Measurements from ENCODE around the gene ZNF683.
A peak's percentile ranks its signal among the peaks of the same experiment; 100 is the strongest.

ZNF683 gene

DNA sequence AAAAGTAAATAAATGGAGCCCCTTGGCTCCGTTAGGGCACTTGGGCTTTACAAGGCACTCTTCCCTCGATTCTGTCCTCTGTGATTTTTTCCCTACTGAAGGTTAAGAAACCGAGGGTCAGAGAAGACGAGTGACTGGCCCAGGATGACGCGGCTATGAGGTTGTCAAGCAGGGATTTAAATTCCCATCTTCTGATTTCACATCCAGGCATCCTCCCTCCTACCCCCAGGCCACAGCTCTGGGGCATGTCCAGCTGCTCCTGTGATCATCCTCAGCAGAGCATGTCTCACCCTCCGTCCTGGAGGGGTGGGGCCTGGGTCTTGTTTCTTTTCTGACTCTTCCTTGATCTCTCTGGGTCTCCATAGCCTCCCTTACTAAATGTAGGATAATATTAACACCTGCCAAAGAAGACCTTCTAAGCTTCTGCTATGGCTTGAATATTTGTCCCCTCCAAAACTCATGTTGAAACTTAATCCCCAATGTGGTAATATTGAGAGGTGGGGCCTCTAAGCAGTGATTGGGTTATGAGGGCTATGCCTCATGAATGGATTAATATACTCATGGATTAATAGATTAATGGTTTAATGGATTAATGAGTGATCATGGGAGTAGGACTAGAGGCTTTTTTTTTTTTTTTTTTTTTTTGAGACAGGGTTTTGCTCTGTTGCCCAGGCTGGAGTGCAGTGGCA lies 23.2 kb downstream of the ZNF683 start:
- peaks cover 10% of the 10 kb centered on the region for H3K4me1 ChIP-seq (ENCODE audit: control insufficient read depth, insufficient read depth, low read length)

DNA sequence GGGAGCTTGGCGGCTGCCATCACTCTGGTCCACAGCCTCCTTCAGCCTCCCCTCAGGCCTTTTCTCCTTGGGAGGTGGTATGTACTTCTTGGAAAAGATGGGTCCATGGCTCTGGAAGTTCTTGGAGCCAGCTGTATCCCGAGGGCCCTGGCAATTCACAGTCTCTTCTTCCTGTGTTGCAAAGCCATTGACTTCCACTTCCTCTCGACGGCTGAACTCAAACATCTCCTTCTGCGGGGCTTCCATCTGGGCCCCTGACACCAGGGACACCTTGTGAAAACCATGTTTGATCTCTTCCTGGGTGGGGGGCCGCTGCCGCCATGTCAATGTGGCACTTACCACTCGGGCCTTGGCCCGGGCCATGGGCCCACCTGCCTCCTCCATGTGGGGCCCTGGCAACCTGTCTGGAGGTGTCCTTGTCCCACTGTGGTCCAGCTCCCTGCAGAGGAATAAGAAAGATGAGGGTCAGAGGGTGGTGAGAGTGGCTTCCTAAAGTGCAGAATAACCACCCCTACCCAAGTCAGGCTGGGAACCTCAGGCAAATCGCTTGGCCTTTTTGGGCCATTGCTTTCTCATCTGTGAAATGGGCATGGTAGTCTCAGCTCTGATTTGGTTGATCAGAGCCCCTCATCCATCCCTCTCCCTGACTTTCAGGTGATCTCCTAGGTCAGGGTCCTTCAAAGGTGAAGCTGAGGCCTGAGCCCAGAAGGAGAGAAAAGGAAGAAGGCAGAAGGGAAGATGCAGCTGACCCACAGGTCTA lies 26.1 kb downstream of the ZNF683 start:
- Histone ChIP-seq H3K4me3 (ENCODE audit: low read depth, low read length) (no peak overlapping the region), H3K4me1 (ENCODE audit: control insufficient read depth, insufficient read depth, low read length) (peaks cover 10% of the 10 kb centered on the region), H3K27me3 (ENCODE audit: control insufficient read depth, insufficient read depth, low read length) (no peaks in the 10 kb centered on the region), H3K27ac (ENCODE audit: low read depth, low read length) (no peak overlapping the region), H3K36me3 (ENCODE audit: control insufficient read depth, insufficient read depth, low read length) (no peaks in the 10 kb centered on the region), H3K9me3 (ENCODE audit: control insufficient read depth, insufficient read depth, low read length) (no peaks in the 10 kb centered on the region), H3K9ac (ENCODE audit: low read depth, low read length) (no peak overlapping the region)

More for the DNA sequence above, 23.2 kb downstream of the ZNF683 start:
- H3K9me3 ChIP-seq (ENCODE audit: control insufficient read depth, insufficient read depth, low read length): no peaks in the 10 kb centered on the region
- no peak overlapping the region for H3K4me3 ChIP-seq (ENCODE audit: low read depth, low read length)
- no peaks in the 10 kb centered on the region for H3K36me3 ChIP-seq (ENCODE audit: control insufficient read depth, insufficient read depth, low read length)
- no peak overlapping the region for H3K9ac ChIP-seq (ENCODE audit: low read depth, low read length)
- no peak overlapping the region for H3K27ac ChIP-seq (ENCODE audit: low read depth, low read length)
- no peaks in the 10 kb centered on the region for H3K27me3 ChIP-seq (ENCODE audit: control insufficient read depth, insufficient read depth, low read length)

DNA sequence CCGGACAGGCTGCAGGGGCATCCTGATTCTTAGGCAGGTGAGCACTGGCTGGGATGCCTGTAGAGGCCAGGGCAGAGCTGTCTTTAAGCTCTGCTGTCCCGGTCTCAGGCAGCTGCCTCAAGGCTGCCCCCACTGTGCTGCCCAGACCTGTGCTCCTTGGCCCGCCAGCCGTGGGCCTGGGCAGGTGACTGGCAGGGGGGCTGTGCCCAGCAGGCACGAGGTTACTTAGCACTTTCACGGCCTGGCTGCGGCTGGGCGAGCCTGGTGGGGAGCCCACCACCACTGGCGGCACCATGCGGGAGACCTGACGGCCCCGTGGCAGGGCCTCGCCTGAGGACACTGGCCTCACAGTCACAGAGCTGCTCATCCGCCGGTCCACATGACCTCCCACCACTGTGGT lies 26.8 kb downstream of the ZNF683 start:
- peaks cover 4% of the 10 kb centered on the region; the same call in 1 of the 2 replicates for H3K4me1 ChIP-seq (ENCODE audit: control insufficient read depth, insufficient read depth, low read length)
- H3K9ac ChIP-seq (ENCODE audit: low read depth, low read length): no peak overlapping the region
- H3K9me3 ChIP-seq (ENCODE audit: control insufficient read depth, insufficient read depth, low read length): no peaks in the 10 kb centered on the region
- no peak overlapping the region for H3K27ac ChIP-seq (ENCODE audit: low read depth, low read length)
- no peaks in the 10 kb centered on the region for H3K27me3 ChIP-seq (ENCODE audit: control insufficient read depth, insufficient read depth, low read length)
- H3K4me3 ChIP-seq (ENCODE audit: low read depth, low read length): no peak overlapping the region
- H3K36me3 ChIP-seq (ENCODE audit: control insufficient read depth, insufficient read depth, low read length): no peaks in the 10 kb centered on the region

DNA sequence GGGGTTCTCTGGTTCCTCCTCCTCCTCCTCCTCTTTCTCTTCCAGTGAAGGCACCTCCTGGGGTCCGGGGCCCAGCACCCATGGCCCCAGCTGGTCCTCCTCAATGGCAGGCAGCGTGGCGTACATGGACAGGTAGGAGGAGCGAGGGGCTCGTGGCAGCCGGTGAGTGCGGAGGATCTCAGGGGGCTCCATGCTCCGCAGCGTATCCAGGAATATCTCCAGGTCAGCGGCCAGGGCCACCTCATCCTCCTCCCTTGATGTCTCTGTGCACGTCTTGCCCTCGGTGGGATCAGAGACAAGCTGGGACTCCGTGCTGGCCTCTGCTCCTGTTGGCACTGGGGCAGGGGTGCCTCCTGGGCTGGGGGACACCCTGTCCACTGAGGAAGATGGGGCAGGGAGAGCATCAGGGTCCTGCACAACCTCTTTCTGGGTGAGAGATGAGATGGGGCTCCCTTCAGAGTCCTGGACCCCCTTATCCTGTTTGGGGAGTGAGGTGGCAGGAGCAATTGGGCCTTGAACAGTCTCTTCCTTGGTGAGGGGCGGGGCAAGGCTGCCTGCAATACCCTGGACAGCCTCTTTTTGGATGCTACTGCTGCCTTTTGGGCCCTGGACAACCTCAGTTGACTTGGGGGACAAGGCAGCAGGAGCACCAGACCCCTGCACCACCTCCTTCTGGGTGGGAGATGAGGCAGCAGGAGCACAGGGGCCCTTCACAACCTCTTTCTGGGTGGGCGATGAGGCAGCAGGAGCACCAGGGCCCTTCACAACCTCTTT lies 28.2 kb downstream of the ZNF683 start:
- Histone ChIP-seq H3K4me3 (ENCODE audit: low read depth, low read length) (no peak overlapping the region), H3K4me1 (ENCODE audit: control insufficient read depth, insufficient read depth, low read length) (no peaks in the 10 kb centered on the region), H3K36me3 (ENCODE audit: control insufficient read depth, insufficient read depth, low read length) (no peaks in the 10 kb centered on the region), H3K9me3 (ENCODE audit: control insufficient read depth, insufficient read depth, low read length) (no peaks in the 10 kb centered on the region), H3K27ac (ENCODE audit: low read depth, low read length) (no peak overlapping the region), H3K9ac (ENCODE audit: low read depth, low read length) (no peak overlapping the region), H3K27me3 (ENCODE audit: control insufficient read depth, insufficient read depth, low read length) (no peaks in the 10 kb centered on the region)

DNA sequence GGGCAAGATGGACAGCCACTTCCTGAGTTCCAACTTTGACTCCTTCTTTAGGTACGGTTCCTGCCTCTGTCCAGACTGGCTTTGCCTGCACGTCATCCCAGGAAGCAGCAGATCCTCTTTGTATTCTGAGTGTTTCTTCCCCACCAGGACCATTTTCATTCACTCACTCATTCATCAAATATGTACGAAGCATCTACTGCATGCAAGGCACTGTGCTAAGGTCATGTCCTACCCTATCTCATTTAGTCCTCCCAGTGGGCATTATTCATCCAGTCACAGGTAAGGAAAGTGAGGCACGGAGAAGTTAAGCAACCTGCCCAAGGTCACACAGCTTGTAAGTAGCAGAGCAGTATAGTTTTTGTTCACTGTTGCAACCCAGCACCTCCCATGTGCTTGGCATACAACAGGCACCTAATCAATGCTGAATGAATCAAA lies 32.5 kb downstream of the ZNF683 start:
- Histone ChIP-seq H3K27me3 (ENCODE audit: control insufficient read depth, insufficient read depth, low read length) (peaks cover 4% of the 10 kb centered on the region), H3K36me3 (ENCODE audit: control insufficient read depth, insufficient read depth, low read length) (no peaks in the 10 kb centered on the region), H3K27ac (ENCODE audit: low read depth, low read length) (no peak overlapping the region), H3K4me1 (ENCODE audit: control insufficient read depth, insufficient read depth, low read length) (peaks cover 10% of the 10 kb centered on the region; the same call in 1 of the 2 replicates), H3K9ac (ENCODE audit: low read depth, low read length) (no peak overlapping the region), H3K4me3 (ENCODE audit: low read depth, low read length) (no peak overlapping the region), H3K9me3 (ENCODE audit: control insufficient read depth, insufficient read depth, low read length) (no peaks in the 10 kb centered on the region)

DNA sequence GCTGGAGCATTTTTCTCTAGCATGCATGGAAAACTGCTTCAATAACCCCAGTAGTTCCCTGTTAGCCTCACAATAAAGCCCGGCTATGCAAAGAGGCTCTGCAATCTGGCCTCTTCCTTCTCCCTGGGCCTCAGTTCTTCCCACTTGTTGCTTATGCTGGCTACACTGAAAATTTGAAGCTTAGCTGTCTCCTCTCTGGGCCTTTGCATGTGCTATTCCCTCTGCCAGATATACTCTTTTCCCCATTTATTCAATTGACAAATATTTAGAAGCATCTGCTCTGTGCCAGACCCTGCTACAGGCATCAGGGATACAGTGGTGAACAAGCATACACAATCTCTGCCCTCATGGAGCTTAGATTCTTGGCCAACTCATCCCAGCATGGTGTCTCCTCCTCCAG lies 33.9 kb downstream of the ZNF683 start:
- no peak overlapping the region for H3K27ac ChIP-seq (ENCODE audit: low read depth, low read length)
- no peaks in the 10 kb centered on the region for H3K9me3 ChIP-seq (ENCODE audit: control insufficient read depth, insufficient read depth, low read length)
- no peak overlapping the region for H3K9ac ChIP-seq (ENCODE audit: low read depth, low read length)
- H3K4me1 ChIP-seq (ENCODE audit: control insufficient read depth, insufficient read depth, low read length): peaks cover 10% of the 10 kb centered on the region; the same call in 1 of the 2 replicates
- peaks cover 4% of the 10 kb centered on the region for H3K27me3 ChIP-seq (ENCODE audit: control insufficient read depth, insufficient read depth, low read length)
- H3K36me3 ChIP-seq (ENCODE audit: control insufficient read depth, insufficient read depth, low read length): no peaks in the 10 kb centered on the region
- no peak overlapping the region for H3K4me3 ChIP-seq (ENCODE audit: low read depth, low read length)

DNA sequence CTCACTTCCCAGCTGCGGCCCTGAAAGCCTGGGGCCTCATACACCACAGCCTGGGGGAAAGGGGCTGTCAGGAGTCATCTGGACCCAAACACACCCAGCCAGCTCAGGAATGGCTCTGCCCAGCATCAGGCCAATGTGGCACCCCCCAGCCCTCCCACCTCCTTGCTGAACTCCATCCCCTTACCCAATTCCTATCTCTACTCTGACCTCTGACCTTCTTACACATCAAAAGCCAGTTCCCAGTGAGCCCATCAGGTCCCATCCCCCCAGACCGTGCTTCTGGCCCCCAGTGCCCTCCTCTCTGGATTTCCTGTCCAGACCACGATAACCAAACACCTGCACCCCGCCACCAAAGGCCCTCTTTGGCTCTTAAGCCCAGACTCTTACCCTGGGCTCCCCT lies 34.9 kb downstream of the ZNF683 start:
- peaks cover 10% of the 10 kb centered on the region; the same call in 1 of the 2 replicates for H3K4me1 ChIP-seq (ENCODE audit: control insufficient read depth, insufficient read depth, low read length)
- no peak overlapping the region for H3K27ac ChIP-seq (ENCODE audit: low read depth, low read length)
- H3K4me3 ChIP-seq (ENCODE audit: low read depth, low read length): no peak overlapping the region

DNA sequence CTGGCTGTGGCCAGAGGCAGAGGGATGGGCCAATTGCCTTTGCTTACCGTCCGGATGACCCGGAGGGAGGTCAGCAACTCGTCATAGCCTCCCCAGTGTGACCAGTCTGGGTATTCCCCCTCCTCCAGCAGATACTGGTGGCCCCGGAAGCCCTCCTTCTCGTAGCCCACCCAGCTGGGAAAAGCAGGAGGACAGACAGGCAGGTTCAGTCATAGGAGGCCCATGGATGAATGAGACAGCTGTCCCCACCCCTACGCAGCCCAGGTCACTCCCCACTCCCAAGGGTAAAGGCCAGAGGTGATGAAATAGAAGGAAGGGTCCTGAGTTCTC lies 35.4 kb downstream of the ZNF683 start:
- H3K9ac ChIP-seq (ENCODE audit: low read depth, low read length): no peak overlapping the region
- H3K4me1 ChIP-seq (ENCODE audit: control insufficient read depth, insufficient read depth, low read length): peaks cover 10% of the 10 kb centered on the region; the same call in 1 of the 2 replicates
- H3K4me3 ChIP-seq (ENCODE audit: low read depth, low read length): no peak overlapping the region; the same call in 1 of the 2 replicates
- no peak overlapping the region for H3K27ac ChIP-seq (ENCODE audit: low read depth, low read length)
- H3K27me3 ChIP-seq (ENCODE audit: control insufficient read depth, insufficient read depth, low read length): peaks cover 4% of the 10 kb centered on the region
- no peaks in the 10 kb centered on the region for H3K36me3 ChIP-seq (ENCODE audit: control insufficient read depth, insufficient read depth, low read length)
- no peaks in the 10 kb centered on the region for H3K9me3 ChIP-seq (ENCODE audit: control insufficient read depth, insufficient read depth, low read length)

More for the DNA sequence above, 34.9 kb downstream of the ZNF683 start:
- Histone ChIP-seq H3K9me3 (ENCODE audit: control insufficient read depth, insufficient read depth, low read length) (no peaks in the 10 kb centered on the region), H3K36me3 (ENCODE audit: control insufficient read depth, insufficient read depth, low read length) (no peaks in the 10 kb centered on the region), H3K9ac (ENCODE audit: low read depth, low read length) (no peak overlapping the region), H3K27me3 (ENCODE audit: control insufficient read depth, insufficient read depth, low read length) (peaks cover 4% of the 10 kb centered on the region)

DNA sequence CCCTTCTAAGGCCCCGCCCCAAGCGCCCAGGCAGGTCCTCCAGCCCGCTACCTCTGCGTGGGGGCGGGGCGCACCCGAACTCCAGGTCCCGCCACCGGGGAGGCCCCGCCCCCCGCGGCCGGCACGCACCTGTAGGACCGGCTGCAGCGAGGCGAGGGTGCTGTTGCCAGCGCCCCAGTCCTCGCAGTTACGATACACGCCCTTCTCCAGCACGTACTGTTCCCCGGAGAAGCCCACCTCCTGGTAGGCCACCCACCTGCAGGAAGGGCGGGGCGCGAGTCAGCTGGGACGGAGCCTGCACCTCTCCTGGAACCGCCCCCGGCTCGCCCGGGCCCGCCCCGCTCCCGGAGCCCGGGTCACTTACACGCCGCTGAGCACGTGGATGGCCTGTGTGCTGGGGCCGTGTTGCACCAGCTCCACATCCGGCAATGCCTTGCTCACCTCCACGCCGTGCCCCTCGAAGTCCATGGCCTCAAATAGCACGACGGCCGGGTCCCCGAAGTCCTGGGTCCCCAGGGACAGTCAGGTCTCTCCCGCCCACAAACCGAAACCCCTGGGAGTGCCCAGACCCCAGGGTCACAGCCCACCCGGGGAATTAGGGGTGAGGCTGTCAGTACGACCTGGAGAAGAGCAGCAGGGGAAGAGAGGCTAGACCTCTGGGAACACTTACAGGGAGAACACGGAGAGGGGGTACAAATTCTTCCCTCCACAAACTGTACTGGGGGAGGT lies 35.9 kb downstream of the ZNF683 start:
- Histone ChIP-seq H3K4me3 (ENCODE audit: low read depth, low read length) (peak overlapping the region; percentile 92), H3K9me3 (ENCODE audit: control insufficient read depth, insufficient read depth, low read length) (no peaks in the 10 kb centered on the region), H3K4me1 (ENCODE audit: control insufficient read depth, insufficient read depth, low read length) (peaks cover 10% of the 10 kb centered on the region; the same call in 1 of the 2 replicates), H3K27me3 (ENCODE audit: control insufficient read depth, insufficient read depth, low read length) (peaks cover 4% of the 10 kb centered on the region), H3K27ac (ENCODE audit: low read depth, low read length) (peak overlapping the region; percentile 50), H3K36me3 (ENCODE audit: control insufficient read depth, insufficient read depth, low read length) (peaks cover under 1% of the 10 kb centered on the region; the same call in 1 of the 2 replicates), H3K9ac (ENCODE audit: low read depth, low read length) (no peak overlapping the region)

DNA sequence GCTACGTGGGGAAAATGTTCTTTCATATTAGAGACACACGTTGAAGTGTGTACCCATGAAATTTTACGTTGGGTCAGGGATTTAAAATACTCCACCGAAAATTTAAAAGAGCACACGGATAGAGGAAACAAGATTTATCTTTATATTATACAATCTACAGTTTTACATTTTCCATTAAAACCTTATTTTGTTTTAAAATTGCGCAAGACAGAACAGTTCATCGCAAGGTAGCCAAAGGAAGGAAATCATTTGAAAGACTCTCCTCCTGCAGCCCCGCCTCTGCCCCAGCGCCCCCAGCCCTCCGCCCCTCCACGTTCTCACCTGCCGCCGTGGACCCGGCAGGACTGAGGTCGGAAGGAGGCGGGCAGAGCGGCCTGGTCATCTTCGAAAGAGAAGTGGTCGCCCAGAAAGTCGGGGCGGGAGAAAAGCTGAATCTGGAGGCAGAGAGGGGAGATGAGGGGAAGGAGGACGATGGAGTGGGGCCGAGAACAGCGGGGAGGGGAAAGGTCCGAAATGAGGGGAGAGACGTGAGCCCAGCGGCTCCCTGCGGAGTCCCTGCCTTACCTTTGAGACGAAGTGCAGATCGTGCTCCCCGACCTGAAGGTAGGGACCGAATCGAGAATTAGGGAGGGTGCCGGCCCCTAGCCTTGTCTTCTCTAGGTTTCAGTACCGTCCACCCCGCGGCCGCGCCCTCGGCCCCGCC lies 36.6 kb downstream of the ZNF683 start:
- H3K36me3 ChIP-seq (ENCODE audit: control insufficient read depth, insufficient read depth, low read length): peaks cover 7% of the 10 kb centered on the region
- peak overlapping the region; percentile 92 for H3K4me3 ChIP-seq (ENCODE audit: low read depth, low read length)
- H3K4me1 ChIP-seq (ENCODE audit: control insufficient read depth, insufficient read depth, low read length): peaks cover 10% of the 10 kb centered on the region; the same call in 1 of the 2 replicates
- H3K27ac ChIP-seq (ENCODE audit: low read depth, low read length): peak overlapping the region; percentile 50
- H3K27me3 ChIP-seq (ENCODE audit: control insufficient read depth, insufficient read depth, low read length): peaks cover 4% of the 10 kb centered on the region
- no peak overlapping the region; the same call in 1 of the 2 replicates for H3K9ac ChIP-seq (ENCODE audit: low read depth, low read length)
- no peaks in the 10 kb centered on the region for H3K9me3 ChIP-seq (ENCODE audit: control insufficient read depth, insufficient read depth, low read length)
